Measurements from ENCODE around the gene SCAMP5.

SCAMP5 gene, protein sequence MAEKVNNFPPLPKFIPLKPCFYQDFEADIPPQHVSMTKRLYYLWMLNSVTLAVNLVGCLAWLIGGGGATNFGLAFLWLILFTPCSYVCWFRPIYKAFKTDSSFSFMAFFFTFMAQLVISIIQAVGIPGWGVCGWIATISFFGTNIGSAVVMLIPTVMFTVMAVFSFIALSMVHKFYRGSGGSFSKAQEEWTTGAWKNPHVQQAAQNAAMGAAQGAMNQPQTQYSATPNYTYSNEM

DNA sequence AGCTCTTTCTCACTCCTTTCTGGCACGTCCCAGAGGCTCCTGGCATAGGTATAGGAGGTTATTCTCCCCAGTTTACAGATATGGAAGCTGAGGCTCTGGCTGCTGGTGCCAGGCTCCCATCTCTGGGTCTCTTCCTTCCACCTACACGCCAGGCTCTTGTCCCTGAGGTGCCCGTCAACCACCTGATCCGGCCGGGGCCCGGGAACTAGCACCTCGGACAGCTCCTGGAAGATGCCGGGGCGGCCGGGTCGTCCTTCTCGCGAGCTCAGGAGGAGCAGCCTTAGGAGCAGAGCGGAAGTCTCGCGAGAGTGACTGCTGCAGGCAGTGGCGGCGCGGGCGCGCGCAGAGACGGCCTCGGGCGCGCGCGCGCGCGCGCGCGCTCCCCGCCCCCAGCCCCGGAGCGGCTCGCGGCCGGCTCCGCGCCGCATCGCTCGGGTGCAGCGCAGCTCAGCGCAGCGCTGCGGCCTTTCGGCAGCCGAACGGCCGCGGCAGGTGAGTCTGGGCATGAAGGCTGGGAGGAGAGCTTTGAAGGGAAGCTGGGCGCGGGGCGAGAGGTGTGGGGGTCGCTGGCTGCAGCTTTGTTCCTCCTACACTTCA lies at the start of gene SCAMP5:
TSS of gene SCAMP5 (plus strand) at position 382 of the 597 bp plus-strand sequence. CDS start 16,277 bp downstream, outside the sequence.
- H3K36me3 ChIP-seq (ENCODE audit: control insufficient read depth, insufficient read depth, low read length) = no peaks in the 10 kb centered on the region
- H3K9ac ChIP-seq (ENCODE audit: low read depth, low read length) = peak within 1 kb of the TSS; percentile 72; the same call in 1 of the 2 replicates
- no peaks in the 10 kb centered on the region for H3K9me3 ChIP-seq (ENCODE audit: control insufficient read depth, insufficient read depth, low read length)
- peak within 1 kb of the TSS; percentile 88 for H3K4me3 ChIP-seq (ENCODE audit: low read depth, low read length)
- peaks cover 7% of the 10 kb centered on the region for H3K4me1 ChIP-seq (ENCODE audit: control insufficient read depth, insufficient read depth, low read length)
- H3K27ac ChIP-seq (ENCODE audit: low read depth, low read length) = peak within 1 kb of the TSS; percentile 56
- H3K27me3 ChIP-seq (ENCODE audit: control insufficient read depth, insufficient read depth, low read length) = peaks cover 9% of the 10 kb centered on the region

DNA sequence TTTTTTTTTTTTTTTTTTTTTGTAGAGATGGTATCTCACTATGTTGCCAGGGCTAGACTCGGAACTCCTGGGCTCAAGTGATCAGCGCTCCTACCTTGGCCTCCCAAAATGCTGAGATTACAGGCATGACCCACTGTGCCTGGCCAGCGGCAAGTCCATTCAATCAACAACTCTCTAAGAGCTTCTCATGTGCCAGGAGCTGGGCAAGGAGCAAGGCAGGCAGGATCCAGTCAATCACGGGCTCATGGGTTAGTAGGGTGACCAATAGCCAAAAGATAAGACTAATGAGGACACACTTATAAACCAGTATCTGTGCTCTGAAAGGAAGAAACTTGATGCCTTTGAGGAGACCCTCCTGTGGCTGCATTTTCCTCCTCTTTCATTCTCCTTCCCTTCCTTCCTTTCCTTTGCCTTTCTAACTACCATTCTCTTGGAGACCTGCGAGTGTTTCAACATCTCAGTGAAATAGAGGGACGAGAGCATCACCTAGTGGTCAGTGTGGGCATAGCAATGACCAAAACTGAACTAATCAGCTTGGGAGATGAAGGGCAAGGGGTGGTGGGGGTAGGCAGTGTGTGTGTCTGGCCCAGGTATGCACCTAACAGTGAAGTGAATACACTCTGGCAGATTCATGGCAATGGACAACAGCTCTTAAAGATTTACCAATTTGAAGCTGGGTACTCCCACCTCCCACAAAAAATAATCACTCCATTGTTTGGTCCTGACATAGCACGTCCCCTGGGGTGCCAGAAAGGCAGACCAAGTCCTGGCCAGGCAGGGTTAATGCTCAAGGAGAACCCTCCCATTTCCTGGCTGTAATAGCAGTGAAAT lies 45.1 kb upstream of the SCAMP5 start:
- Histone ChIP-seq H3K9ac (ENCODE audit: low read depth, low read length) (no peak overlapping the region), H3K9me3 (ENCODE audit: control insufficient read depth, insufficient read depth, low read length) (no peaks in the 10 kb centered on the region), H3K4me3 (ENCODE audit: low read depth, low read length) (no peak overlapping the region), H3K36me3 (ENCODE audit: control insufficient read depth, insufficient read depth, low read length) (no peaks in the 10 kb centered on the region), H3K27me3 (ENCODE audit: control insufficient read depth, insufficient read depth, low read length) (peaks cover 5% of the 10 kb centered on the region), H3K27ac (ENCODE audit: low read depth, low read length) (peak overlapping the region; percentile 32), H3K4me1 (ENCODE audit: control insufficient read depth, insufficient read depth, low read length) (peaks cover 18% of the 10 kb centered on the region)

GRCh38 chr15:74951006-74951405 lies 44.4 kb upstream of the SCAMP5 start:
- Histone ChIP-seq H3K9ac (ENCODE audit: low read depth, low read length) (no peak overlapping the region), H3K4me1 (ENCODE audit: control insufficient read depth, insufficient read depth, low read length) (peaks cover 21% of the 10 kb centered on the region), H3K4me3 (ENCODE audit: low read depth, low read length) (no peak overlapping the region), H3K27ac (ENCODE audit: low read depth, low read length) (no peak overlapping the region), H3K27me3 (ENCODE audit: control insufficient read depth, insufficient read depth, low read length) (peaks cover 12% of the 10 kb centered on the region), H3K36me3 (ENCODE audit: control insufficient read depth, insufficient read depth, low read length) (no peaks in the 10 kb centered on the region), H3K9me3 (ENCODE audit: control insufficient read depth, insufficient read depth, low read length) (no peaks in the 10 kb centered on the region)

DNA sequence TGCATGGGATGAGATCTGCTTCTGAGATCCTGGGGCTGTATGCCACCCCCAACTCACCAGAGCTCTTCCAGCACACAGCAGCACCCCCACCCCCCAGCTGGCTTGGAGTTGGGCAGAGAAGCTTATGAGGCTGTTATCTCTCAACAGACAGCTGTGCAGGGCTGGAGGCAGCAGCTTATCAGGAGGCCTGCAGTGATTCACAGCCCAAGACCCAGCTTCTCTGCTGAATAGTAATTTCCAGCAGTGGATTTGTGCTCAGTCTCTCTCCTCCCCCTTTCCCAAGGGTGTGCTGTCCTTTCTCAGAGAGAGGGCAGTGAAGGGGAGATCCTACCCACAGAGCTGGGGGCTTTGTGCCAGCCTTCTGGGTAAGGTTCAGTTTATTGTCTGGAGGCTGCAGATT lies 40.8 kb upstream of the SCAMP5 start:
- no peak overlapping the region for H3K27ac ChIP-seq (ENCODE audit: low read depth, low read length)
- H3K9ac ChIP-seq (ENCODE audit: low read depth, low read length) = no peak overlapping the region
- peaks cover 39% of the 10 kb centered on the region for H3K27me3 ChIP-seq (ENCODE audit: control insufficient read depth, insufficient read depth, low read length)

DNA sequence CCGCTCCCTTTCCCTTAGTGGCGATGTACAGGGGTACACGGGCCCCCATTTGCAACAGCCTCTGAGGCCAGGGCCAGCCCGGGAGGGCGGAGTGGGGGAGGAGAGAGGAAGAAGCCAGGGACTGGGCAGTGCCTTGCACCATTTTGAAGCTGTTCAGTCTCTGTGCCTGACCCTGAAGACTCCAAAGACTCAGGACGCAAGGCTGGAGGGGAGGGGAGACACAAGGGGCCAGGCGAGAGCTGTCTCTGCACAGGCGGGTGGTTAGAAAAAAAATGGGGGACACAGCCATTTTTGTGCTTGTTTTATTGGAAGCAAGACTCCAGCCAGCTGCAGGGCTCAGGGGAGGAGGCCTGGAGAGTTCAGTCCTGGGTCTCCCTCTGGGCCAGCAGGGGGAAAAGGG lies 40.3 kb upstream of the SCAMP5 start:
- Histone ChIP-seq H3K27me3 (ENCODE audit: control insufficient read depth, insufficient read depth, low read length) (peaks cover 44% of the 10 kb centered on the region), H3K9me3 (ENCODE audit: control insufficient read depth, insufficient read depth, low read length) (no peaks in the 10 kb centered on the region), H3K4me1 (ENCODE audit: control insufficient read depth, insufficient read depth, low read length) (peaks cover 31% of the 10 kb centered on the region), H3K27ac (ENCODE audit: low read depth, low read length) (no peak overlapping the region), H3K4me3 (ENCODE audit: low read depth, low read length) (peak overlapping the region; percentile 77), H3K9ac (ENCODE audit: low read depth, low read length) (no peak overlapping the region), H3K36me3 (ENCODE audit: control insufficient read depth, insufficient read depth, low read length) (no peaks in the 10 kb centered on the region)

More for the DNA sequence above, 40.8 kb upstream of the SCAMP5 start:
- no peaks in the 10 kb centered on the region for H3K9me3 ChIP-seq (ENCODE audit: control insufficient read depth, insufficient read depth, low read length)
- H3K4me3 ChIP-seq (ENCODE audit: low read depth, low read length) = peak overlapping the region; percentile 77; the same call in 1 of the 2 replicates
- H3K4me1 ChIP-seq (ENCODE audit: control insufficient read depth, insufficient read depth, low read length) = peaks cover 28% of the 10 kb centered on the region
- H3K36me3 ChIP-seq (ENCODE audit: control insufficient read depth, insufficient read depth, low read length) = no peaks in the 10 kb centered on the region

GRCh38 chr15:74955796-74956647 lies 39.3 kb upstream of the SCAMP5 start:
- H3K27me3 ChIP-seq (ENCODE audit: control insufficient read depth, insufficient read depth, low read length) = peaks cover 49% of the 10 kb centered on the region
- peaks cover 23% of the 10 kb centered on the region for H3K4me1 ChIP-seq (ENCODE audit: control insufficient read depth, insufficient read depth, low read length)
- H3K4me3 ChIP-seq (ENCODE audit: low read depth, low read length) = peak overlapping the region; percentile 77
- H3K27ac ChIP-seq (ENCODE audit: low read depth, low read length) = peak overlapping the region; percentile 77
- H3K9me3 ChIP-seq (ENCODE audit: control insufficient read depth, insufficient read depth, low read length) = no peaks in the 10 kb centered on the region
- H3K9ac ChIP-seq (ENCODE audit: low read depth, low read length) = peak overlapping the region; percentile 62; the same call in 1 of the 2 replicates
- no peaks in the 10 kb centered on the region for H3K36me3 ChIP-seq (ENCODE audit: control insufficient read depth, insufficient read depth, low read length)

DNA sequence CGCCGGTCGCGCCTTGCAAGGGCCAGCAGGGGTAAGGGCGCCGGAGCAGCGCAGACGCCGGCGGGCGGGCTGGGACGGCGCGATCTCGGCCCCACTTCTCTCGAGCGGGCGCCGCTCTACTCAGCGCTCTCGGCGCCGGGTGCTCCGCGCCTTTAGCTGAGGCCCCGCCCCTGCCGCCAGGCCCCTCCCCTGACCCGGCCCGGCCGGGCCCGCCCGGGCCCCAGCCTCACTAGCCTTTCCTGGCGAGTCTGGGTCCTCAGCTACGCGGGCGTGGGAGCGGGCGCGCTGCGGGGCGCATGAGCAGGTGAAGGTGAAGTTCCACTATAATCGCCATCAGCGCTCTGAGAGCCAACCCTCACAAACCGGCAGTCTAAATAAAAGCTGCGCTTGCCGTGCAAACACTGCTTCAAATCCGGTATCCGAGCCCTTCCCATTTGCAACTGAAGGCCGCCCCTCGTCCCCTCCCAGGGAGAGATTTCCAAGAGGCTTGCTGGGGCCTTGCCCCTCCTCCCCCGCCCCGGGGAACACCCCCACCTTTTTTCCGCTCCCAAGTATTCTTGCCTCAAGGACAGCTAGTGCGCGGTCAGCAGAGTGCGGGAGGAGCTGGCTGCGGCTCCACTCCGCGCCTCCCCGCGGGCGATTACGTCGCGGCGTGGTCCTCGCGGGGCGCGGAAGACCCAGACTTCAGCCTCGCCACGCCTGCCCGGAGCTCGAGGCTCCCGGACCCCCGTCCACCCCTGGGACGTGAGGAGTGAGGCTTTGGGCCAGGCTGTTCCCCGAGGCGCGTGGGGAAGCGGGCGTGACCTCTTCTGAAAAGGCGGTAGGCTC lies 38.5 kb upstream of the SCAMP5 start, which contains the start of gene RPP25:
TSS of gene RPP25 (minus strand) at position 125 of the 828 bp plus-strand sequence. CDS start 189 bp downstream, outside the sequence.
- H3K4me1 ChIP-seq (ENCODE audit: control insufficient read depth, insufficient read depth, low read length) = peaks cover 22% of the 10 kb centered on the region; the same call in 1 of the 2 replicates

GRCh38 chr15:74957476-74958035 lies 37.8 kb upstream of the SCAMP5 start:
- Histone ChIP-seq H3K9me3 (ENCODE audit: control insufficient read depth, insufficient read depth, low read length) (no peaks in the 10 kb centered on the region), H3K36me3 (ENCODE audit: control insufficient read depth, insufficient read depth, low read length) (no peaks in the 10 kb centered on the region), H3K4me1 (ENCODE audit: control insufficient read depth, insufficient read depth, low read length) (peaks cover 22% of the 10 kb centered on the region; the same call in 1 of the 2 replicates), H3K4me3 (ENCODE audit: low read depth, low read length) (peak overlapping the region; percentile 77), H3K27me3 (ENCODE audit: control insufficient read depth, insufficient read depth, low read length) (peaks cover 50% of the 10 kb centered on the region), H3K9ac (ENCODE audit: low read depth, low read length) (peak overlapping the region; percentile 30; the same call in 1 of the 2 replicates), H3K27ac (ENCODE audit: low read depth, low read length) (no peak overlapping the region)

More for the DNA sequence above, 38.5 kb upstream of the SCAMP5 start, which contains the start of gene RPP25:
- Histone ChIP-seq H3K9me3 (ENCODE audit: control insufficient read depth, insufficient read depth, low read length) (no peaks in the 10 kb centered on the region), H3K27ac (ENCODE audit: low read depth, low read length) (peak within 1 kb of the TSS; percentile 77), H3K27me3 (ENCODE audit: control insufficient read depth, insufficient read depth, low read length) (peaks cover 50% of the 10 kb centered on the region), H3K9ac (ENCODE audit: low read depth, low read length) (peak within 1 kb of the TSS; percentile 62; the same call in 1 of the 2 replicates), H3K36me3 (ENCODE audit: control insufficient read depth, insufficient read depth, low read length) (no peaks in the 10 kb centered on the region), H3K4me3 (ENCODE audit: low read depth, low read length) (peak within 1 kb of the TSS; percentile 77)

GRCh38 chr15:74958320-74958907 lies 36.9 kb upstream of the SCAMP5 start:
- H3K9me3 ChIP-seq (ENCODE audit: control insufficient read depth, insufficient read depth, low read length) = no peaks in the 10 kb centered on the region
- H3K27ac ChIP-seq (ENCODE audit: low read depth, low read length) = no peak overlapping the region
- no peak overlapping the region for H3K9ac ChIP-seq (ENCODE audit: low read depth, low read length)
- H3K4me3 ChIP-seq (ENCODE audit: low read depth, low read length) = peak overlapping the region; percentile 77
- H3K27me3 ChIP-seq (ENCODE audit: control insufficient read depth, insufficient read depth, low read length) = peaks cover 57% of the 10 kb centered on the region
- H3K36me3 ChIP-seq (ENCODE audit: control insufficient read depth, insufficient read depth, low read length) = no peaks in the 10 kb centered on the region
- H3K4me1 ChIP-seq (ENCODE audit: control insufficient read depth, insufficient read depth, low read length) = peaks cover 22% of the 10 kb centered on the region

All from HUES48 (cell line).